ENCODE data around the gene IL5RA.

IL5RA gene

GRCh38 chr3:3066378-3066777, 43.8 kb downstream of the IL5RA start:
- Histone ChIP-seq H3F3A (ENCODE audit: insufficient read depth, low read length) (no peaks in the 10 kb centered on the region), H2AFZ (ENCODE audit: low read length) (no peak overlapping the region), H3K36me3 (replicated peaks; ENCODE audit: insufficient read depth, low read length) (no peaks in the 10 kb centered on the region), H3K4me3 (ENCODE audit: low read length) (no peak overlapping the region), H3K4me2 (ENCODE audit: low read depth, low read length) (no peak overlapping the region), H3K27ac (ENCODE audit: low read length) (no peak overlapping the region), H3K9me2 (replicated peaks; ENCODE audit: insufficient read depth, low read length) (no peaks in the 10 kb centered on the region), H3K9ac (ENCODE audit: low read length) (no peak overlapping the region), H4K20me1 (ENCODE audit: insufficient read depth, low read length) (no peaks in the 10 kb centered on the region), H3K9me3 (replicated peaks; ENCODE audit: insufficient read depth, low read length) (no peaks in the 10 kb centered on the region), H3K79me2 (ENCODE audit: low read length) (no peaks in the 10 kb centered on the region), H3K4me1 (ENCODE audit: low read length) (peaks cover 11% of the 10 kb centered on the region; the same call in 1 of the 2 replicates), H3K27me3 (replicated peaks; ENCODE audit: insufficient read depth, low read length) (no peaks in the 10 kb centered on the region)
- DNase-seq: no peak
- TF ChIP-seq EZH2phosphoT487 (IDR thresholded peaks at IDR 0.05; ENCODE audit: low read length) (no peak), CTCF (IDR thresholded peaks at IDR 0.05; ENCODE audit: low read length) (no peak), EZH2 (optimal IDR thresholded peaks at IDR 0.05; ENCODE audit: low read depth, low read length) (no peak)

GRCh38 chr3:3065876-3066275, 44.3 kb downstream of the IL5RA start:
- Histone ChIP-seq H3K4me2 (ENCODE audit: low read depth, low read length) (no peak overlapping the region), H3K27ac (ENCODE audit: low read length) (no peak overlapping the region), H3K9me2 (replicated peaks; ENCODE audit: insufficient read depth, low read length) (no peaks in the 10 kb centered on the region), H3K9me3 (replicated peaks; ENCODE audit: insufficient read depth, low read length) (no peaks in the 10 kb centered on the region), H4K20me1 (ENCODE audit: insufficient read depth, low read length) (no peaks in the 10 kb centered on the region), H3F3A (ENCODE audit: insufficient read depth, low read length) (no peaks in the 10 kb centered on the region), H3K4me1 (ENCODE audit: low read length) (peaks cover 11% of the 10 kb centered on the region; the same call in 1 of the 2 replicates), H3K27me3 (replicated peaks; ENCODE audit: insufficient read depth, low read length) (no peaks in the 10 kb centered on the region), H3K4me3 (ENCODE audit: low read length) (no peak overlapping the region), H3K36me3 (replicated peaks; ENCODE audit: insufficient read depth, low read length) (no peaks in the 10 kb centered on the region), H3K79me2 (ENCODE audit: low read length) (no peaks in the 10 kb centered on the region), H2AFZ (ENCODE audit: low read length) (no peak overlapping the region), H3K9ac (ENCODE audit: low read length) (no peak overlapping the region)
- TF ChIP-seq EZH2phosphoT487 (IDR thresholded peaks at IDR 0.05; ENCODE audit: low read length) (no peak), EZH2 (optimal IDR thresholded peaks at IDR 0.05; ENCODE audit: low read depth, low read length) (no peak), CTCF (IDR thresholded peaks at IDR 0.05; ENCODE audit: low read length) (no peak)
- no peak for DNase-seq

- Histone ChIP-seq H2AFZ (ENCODE audit: low read length) (no peak overlapping the region), H3K27ac (ENCODE audit: low read length) (no peak overlapping the region), H3F3A (ENCODE audit: insufficient read depth, low read length) (no peaks in the 10 kb centered on the region), H3K4me3 (ENCODE audit: low read length) (no peak overlapping the region), H3K27me3 (replicated peaks; ENCODE audit: insufficient read depth, low read length) (no peaks in the 10 kb centered on the region), H3K9ac (ENCODE audit: low read length) (no peak overlapping the region), H3K4me2 (ENCODE audit: low read depth, low read length) (no peak overlapping the region), H3K9me3 (replicated peaks; ENCODE audit: insufficient read depth, low read length) (no peaks in the 10 kb centered on the region), H3K36me3 (replicated peaks; ENCODE audit: insufficient read depth, low read length) (no peaks in the 10 kb centered on the region), H4K20me1 (ENCODE audit: insufficient read depth, low read length) (no peaks in the 10 kb centered on the region), H3K9me2 (replicated peaks; ENCODE audit: insufficient read depth, low read length) (no peaks in the 10 kb centered on the region), H3K4me1 (ENCODE audit: low read length) (peaks cover 11% of the 10 kb centered on the region; the same call in 1 of the 2 replicates), H3K79me2 (ENCODE audit: low read length) (no peaks in the 10 kb centered on the region)
- no peak for DNase-seq
- TF ChIP-seq EZH2phosphoT487 (IDR thresholded peaks at IDR 0.05; ENCODE audit: low read length): no peak
- no peak for TF ChIP-seq CTCF (IDR thresholded peaks at IDR 0.05; ENCODE audit: low read length)
- no peak for TF ChIP-seq EZH2 (optimal IDR thresholded peaks at IDR 0.05; ENCODE audit: low read depth, low read length)
These were observed 45.9 kb downstream of the IL5RA start for GRCh38 chr3:3064297-3064696.

Measured in MM.1S (cell line).